WTC11 (cell line): ENCODE measurements around the gene NES. TPM values are rescaled to one million over a fixed set of nuclear protein-coding genes. Genes with fewer than 3 reads are reported as not detected.
A peak's percentile ranks its signal among the peaks of the same experiment; 100 is the strongest.

Experiments
- ARID4B ChIP-seq: sonication (generic); formaldehyde crosslinking; IDR thresholded peaks from 2 replicates; pipeline ENCODE4 v1.8.0; 2023; ENCODE audit warnings: missing genetic modification reagents, mild to moderate bottlenecking, borderline replicate concordance
- ATF2 ChIP-seq: sonication (generic); formaldehyde crosslinking; IDR thresholded peaks from 2 replicates; pipeline ENCODE4 v1.8.1; 2022; ENCODE audit warnings: low read depth, missing genetic modification reagents, borderline replicate concordance
- ATF3 ChIP-seq: sonication (generic); formaldehyde crosslinking; conservative IDR thresholded peaks from 2 replicates; pipeline ENCODE4 v1.8.1; 2022; ENCODE audit warnings: mild to moderate bottlenecking, missing genetic modification reagents
- EMX1 ChIP-seq: fragments of 250-450 bp; sonication (Bioruptor Pico); IDR thresholded peaks from 2 replicates; pipeline ENCODE4 v1.8.0; 2021; ENCODE audit warnings: mild to moderate bottlenecking
- ETV6 ChIP-seq: sonication (generic); formaldehyde crosslinking; IDR thresholded peaks from 2 replicates; pipeline ENCODE4 v1.8.1; 2022; ENCODE audit warnings: mild to moderate bottlenecking, missing genetic modification reagents
- FOXJ3 ChIP-seq: sonication (generic); formaldehyde crosslinking; IDR thresholded peaks from 2 replicates; pipeline ENCODE4 v1.9.0; 2021; ENCODE audit warnings: missing genetic modification reagents, mild to moderate bottlenecking, borderline replicate concordance
- FOXP4 ChIP-seq: sonication (generic); formaldehyde crosslinking; IDR thresholded peaks from 2 replicates; pipeline ENCODE4 v1.8.0; 2022; ENCODE audit warnings: mild to moderate bottlenecking, missing genetic modification reagents
- GRHL2 ChIP-seq: fragments of 250-450 bp; sonication (Bioruptor Pico); IDR thresholded peaks from 2 replicates; pipeline ENCODE4 v1.8.0; 2022; ENCODE audit warnings: mild to moderate bottlenecking, moderate library complexity; ENCODE audit not compliant: insufficient replicate concordance, severe bottlenecking
- GTF2I ChIP-seq: fragments of 250-450 bp; sonication (Bioruptor Pico); conservative IDR thresholded peaks from 2 replicates; pipeline ENCODE4 v1.4.0; 2021; ENCODE audit warnings: mild to moderate bottlenecking
- KAT7 ChIP-seq: sonication (generic); formaldehyde crosslinking; IDR thresholded peaks from 2 replicates; pipeline ENCODE4 v1.8.1; 2023; ENCODE audit warnings: missing genetic modification reagents, mild to moderate bottlenecking, borderline replicate concordance
- MXD4 ChIP-seq: fragments of 250-450 bp; sonication (Bioruptor Pico); IDR thresholded peaks from 2 replicates; pipeline ENCODE4 v1.8.0; 2021; ENCODE audit warnings: mild to moderate bottlenecking, moderate library complexity, borderline replicate concordance
- MYBL2 ChIP-seq: sonication (generic); formaldehyde crosslinking; IDR thresholded peaks from 2 replicates; pipeline ENCODE4 v1.8.1; 2023; ENCODE audit warnings: mild to moderate bottlenecking, moderate library complexity, missing genetic modification reagents
- NR1H2 ChIP-seq: sonication (generic); formaldehyde crosslinking; IDR thresholded peaks from 2 replicates; pipeline ENCODE4 v1.9.0; 2021; ENCODE audit warnings: mild to moderate bottlenecking, moderate library complexity, missing genetic modification reagents
- NR3C1 ChIP-seq: sonication (generic); formaldehyde crosslinking; conservative IDR thresholded peaks from 2 replicates; pipeline ENCODE4 v1.8.1; 2023; ENCODE audit warnings: low read depth, mild to moderate bottlenecking, missing genetic modification reagents
- RELA ChIP-seq: sonication (generic); formaldehyde crosslinking; IDR thresholded peaks from 2 replicates; pipeline ENCODE4 v1.8.1; 2022; ENCODE audit warnings: missing genetic modification reagents, mild to moderate bottlenecking, borderline replicate concordance
- SMAD3 ChIP-seq: sonication (generic); formaldehyde crosslinking; IDR thresholded peaks from 2 replicates; pipeline ENCODE4 v1.8.0; 2022; ENCODE audit warnings: missing genetic modification reagents, mild to moderate bottlenecking, borderline replicate concordance
- TCF7 ChIP-seq: sonication (generic); formaldehyde crosslinking; IDR thresholded peaks from 2 replicates; pipeline ENCODE4 v1.8.0; 2022; ENCODE audit warnings: mild to moderate bottlenecking, low read depth, missing genetic modification reagents, moderate library complexity
- TEAD4 ChIP-seq: sonication (generic); formaldehyde crosslinking; IDR thresholded peaks from 2 replicates; pipeline ENCODE4 v1.8.0; 2022; ENCODE audit warnings: mild to moderate bottlenecking, missing genetic modification reagents
- TP53 ChIP-seq: sonication (generic); formaldehyde crosslinking; IDR thresholded peaks from 2 replicates; pipeline ENCODE4 v1.8.1; 2023; ENCODE audit warnings: mild to moderate bottlenecking, missing genetic modification reagents
- USF1 ChIP-seq: sonication (generic); formaldehyde crosslinking; IDR thresholded peaks from 2 replicates; pipeline ENCODE4 v1.8.0; 2022; ENCODE audit warnings: mild to moderate bottlenecking, missing genetic modification reagents
- ZNF396 ChIP-seq: fragments of 250-450 bp; sonication (Bioruptor Pico); IDR thresholded peaks from 2 replicates; pipeline ENCODE4 v1.8.0; 2021; ENCODE audit warnings: mild to moderate bottlenecking, moderate library complexity, borderline replicate concordance
- ZNF425 ChIP-seq: fragments of 250-450 bp; sonication (Bioruptor Pico); conservative IDR thresholded peaks from 2 replicates; pipeline ENCODE4 v1.9.0; 2021; ENCODE audit warnings: mild to moderate bottlenecking
- ZNF512 ChIP-seq: sonication (generic); formaldehyde crosslinking; IDR thresholded peaks from 2 replicates; pipeline ENCODE4 v1.8.1; 2022; ENCODE audit warnings: missing genetic modification reagents, borderline replicate concordance
- total RNA-seq: library from RNA; stranded (reverse); gene quantifications from 3 replicates; pipeline ENCODE4 v1.2.3, GENCODE V29; 2021

The NES gene
- total RNA-seq, 1 experiment from 2014 or later: 127 TPM

- TF ChIP-seq KAT7: 0 out of 2 replicates have a peak, but pooled peaks have one; percentile 2
- TF ChIP-seq FOXJ3: no peak
- TF ChIP-seq GTF2I (CRISPR knock-in tag): no peak
- TF ChIP-seq ZNF512 (CRISPR knock-in tag): no peak
- no peak for TF ChIP-seq ZNF425 (CRISPR knock-in tag)
- no peak for TF ChIP-seq NR3C1 (CRISPR knock-in tag)
- no peak for TF ChIP-seq TEAD4 (CRISPR knock-in tag)
- no peak for TF ChIP-seq GRHL2 (CRISPR knock-in tag)
- TF ChIP-seq RELA (CRISPR knock-in tag): no peak
- TF ChIP-seq USF1: no peak
- TF ChIP-seq EMX1 (CRISPR knock-in tag): no peak
- TF ChIP-seq ARID4B (CRISPR knock-in tag): no peak
- TF ChIP-seq ETV6 (CRISPR knock-in tag): 0 out of 2 replicates have a peak, but pooled peaks have one; percentile 48
- no peak for TF ChIP-seq ATF2 (CRISPR knock-in tag)
- TF ChIP-seq TCF7 (CRISPR knock-in tag): no peak
- TF ChIP-seq NR1H2 (CRISPR knock-in tag): no peak
- no peak for TF ChIP-seq TP53 (CRISPR knock-in tag)
- TF ChIP-seq FOXP4 (CRISPR knock-in tag): peak; percentile 17; the same call in 1 of the 2 replicates
- TF ChIP-seq MXD4 (CRISPR knock-in tag): no peak
- TF ChIP-seq ZNF396 (CRISPR knock-in tag): no peak
- peak; percentile 49; the same call in 1 of the 2 replicates for TF ChIP-seq MYBL2
- no peak for TF ChIP-seq ATF3 (CRISPR knock-in tag)
- TF ChIP-seq SMAD3: no peak
Observed at GRCh38 chr1:156705918-156706656, 28.9 kb upstream of the NES start (continued).
